Cardiac fibroblast (primary cell): Measurements from ENCODE around the gene KLHDC7B.

Source experiments
- DNase-seq, 2 donors: peaks; one replicate each; pipeline versions ENCODE4 v3.0.0 to v3.0.0-alpha.2; 2010; ENCODE audit warnings: low read depth in 2 of 2
- H3K4me3 ChIP-seq, 2 donors: replicated peaks in 1 of 2; 1 replicate in 1 of 2; 2 replicates in 1 of 2; pipeline ENCODE4 v1.5.1; 2011; ENCODE audit warnings: low read depth in 2 of 2, low read length in 2 of 2, mild to moderate bottlenecking in 2 of 2, moderate library complexity in 1 of 2
- CTCF ChIP-seq: IDR thresholded peaks from one replicate; pipeline ENCODE4 v1.5.1; 2011; ENCODE audit warnings: low read depth, mild to moderate bottlenecking, low read length, inconsistent platforms

Gene KLHDC7B

GRCh38 chr22:50579752-50580151 lies 34.1 kb downstream of the KLHDC7B start:
- no peak for TF ChIP-seq CTCF
- H3K4me3 ChIP-seq, result no peak overlapping the region
- DNase-seq, result no peak

GRCh38 chr22:50581031-50581949 lies 35.6 kb downstream of the KLHDC7B start:
- no peak for DNase-seq
- TF ChIP-seq CTCF, result no peak
- H3K4me3 ChIP-seq, result peak overlapping the region; percentile 83 to 84

GRCh38 chr22:50581950-50582492 lies 36.3 kb downstream of the KLHDC7B start:
- peak; percentile 11 to 26 for DNase-seq
- no peak for TF ChIP-seq CTCF
- H3K4me3 ChIP-seq, result peak overlapping the region; percentile 83 to 84

- TF ChIP-seq CTCF, result no peak
- DNase-seq, result peak; percentile 97 to 98
- H3K4me3 ChIP-seq, result peak within 1 kb of the TSS; percentile 83 to 84
Observed at GRCh38 chr22:50582493-50583293, 37.0 kb downstream of the KLHDC7B start, which contains the start of gene CHKB. Gene CHKB (minus strand): TSS chr22:50582849. CDS start chr22:50582781, 68 bp downstream.

- no peak for TF ChIP-seq CTCF
- no peak for DNase-seq
- H3K4me3 ChIP-seq, result peak overlapping the region; percentile 54 to 84
Observed at GRCh38 chr22:50583294-50583861, 37.7 kb downstream of the KLHDC7B start.
